Panc1 (cell line): Measurements from ENCODE around the gene SIGMAR1. TPM values are rescaled to one million over a fixed set of nuclear protein-coding genes. Genes with fewer than 3 reads are reported as not detected.

Source experiments
- ATAC-seq: fragments of 200-7000 bp; cut with Tn5 transposase; 2 replicates; pipeline ENCODE4 v1.9.1; 2020; ENCODE audit warnings: mild to moderate bottlenecking, moderate library complexity
- BruUV-seq: library from RNA; stranded (reverse); fragments of 400-500 nt; replicated peaks from 2 replicates; lab custom pipeline; 2021; lab: Mats Ljungman, UMichigan
- CTCF ChIA-PET: fragments of 300-600 bp; sonication (Branson Sonifier 250); formaldehyde crosslinking; loops from one replicate; lab custom pipeline; 2022; ENCODE audit warnings: antibody characterized with exemption; lab: Charles Lee
- POLR2A ChIA-PET: fragments of 300-600 bp; sonication (Branson Sonifier 250); formaldehyde crosslinking; loops from one replicate; lab custom pipeline; 2022; ENCODE audit warnings: antibody characterized with exemption; lab: Charles Lee
- DNase-seq: peaks from one replicate; pipeline ENCODE4 v3.0.0-alpha.2; 2010; ENCODE audit warnings: low read depth, low spot score
- H3K27ac ChIP-seq: 2 replicates; pipeline ENCODE4 v1.5.1; 2011; ENCODE audit warnings: mild to moderate bottlenecking, low read length, inconsistent platforms
- H3K27me3 ChIP-seq: fragments of 200-500 bp; sonication (Bioruptor generic); 2 replicates; pipeline ENCODE4 v1.6.0; 2014; ENCODE audit warnings: low read length, inconsistent platforms; ENCODE audit not compliant: control insufficient read depth, insufficient read depth
- H3K36me3 ChIP-seq: fragments of 200-500 bp; sonication (Bioruptor generic); 2 replicates; pipeline ENCODE4 v1.5.1; 2014; ENCODE audit warnings: inconsistent platforms, mild to moderate bottlenecking, low read length, moderate library complexity; ENCODE audit not compliant: control insufficient read depth, insufficient read depth
- H3K4me1 ChIP-seq: 2 replicates; pipeline ENCODE4 v1.5.1; 2011; ENCODE audit warnings: inconsistent platforms, mild to moderate bottlenecking, low read length, moderate library complexity; ENCODE audit not compliant: control insufficient read depth, insufficient read depth
- H3K4me3 ChIP-seq, 2 experiments: 2 replicates each; pipeline ENCODE4 v1.5.1; 2011 to 2012; ENCODE audit warnings: low read depth in 2 of 2, low read length in 2 of 2, mild to moderate bottlenecking in 2 of 2, inconsistent platforms in 1 of 2, moderate library complexity in 1 of 2
- H3K9me3 ChIP-seq: fragments of 200-500 bp; sonication (Bioruptor generic); 2 replicates; pipeline ENCODE4 v1.5.1; 2014; ENCODE audit warnings: low read depth, mild to moderate bottlenecking, inconsistent platforms, low read length, moderate library complexity; ENCODE audit not compliant: control insufficient read depth, insufficient read depth
- POLR2AphosphoS5 ChIP-seq: IDR thresholded peaks from 2 replicates; pipeline ENCODE4 v1.6.1; 2012; ENCODE audit warnings: mild to moderate bottlenecking, low read depth, low read length, moderate library complexity
- SIN3A ChIP-seq: IDR thresholded peaks from 2 replicates; pipeline ENCODE4 v1.6.1; 2012; ENCODE audit warnings: low read depth, mild to moderate bottlenecking, low read length, moderate library complexity, borderline replicate concordance; ENCODE audit not compliant: insufficient read depth
- TCF7L2 ChIP-seq: IDR thresholded peaks from 2 replicates; pipeline ENCODE4 v1.6.1; 2011; ENCODE audit warnings: mild to moderate bottlenecking, low read depth, low read length, inconsistent platforms
- in situ Hi-C: cut with HindIII; loops from 2 replicates; pipeline ENCODE4 v1.10.0; 2016; ENCODE audit warnings: low sequenced_read_pairs, low pct_unique_long_range_greater_than_20kb
- intact Hi-C: fragments of 100-400 bp; cut with micrococcal nuclease; formaldehyde crosslinking; loops from one replicate; pipeline ENCODE4 v1.10.0; 2022; ENCODE audit not compliant: unreplicated experiment
- total RNA-seq: library from RNA; stranded (reverse); gene quantifications from one replicate; pipeline ENCODE4 v1.2.1, GENCODE V29; 2021; ENCODE audit not compliant: unreplicated experiment
- TF ChIP-seq, protein P1 (sequence below): fragments of 450-650 bp; IDR thresholded peaks from 2 replicates; pipeline ENCODE4 v1.5.1; 2017; ENCODE audit warnings: mild to moderate bottlenecking
- TF ChIP-seq, protein P2 (sequence below), 2 experiments: IDR thresholded peaks; 2 replicates each; pipeline ENCODE4 v1.6.1; 2011 to 2012; ENCODE audit warnings: low read depth in 2 of 2, control low read depth in 1 of 2, low read length in 1 of 2, mild to moderate bottlenecking in 1 of 2, moderate library complexity in 1 of 2; ENCODE audit not compliant: insufficient read depth in 1 of 2

The SIGMAR1 gene
- total RNA-seq, 1 experiment from 2014 or later: 131 TPM

DNA sequence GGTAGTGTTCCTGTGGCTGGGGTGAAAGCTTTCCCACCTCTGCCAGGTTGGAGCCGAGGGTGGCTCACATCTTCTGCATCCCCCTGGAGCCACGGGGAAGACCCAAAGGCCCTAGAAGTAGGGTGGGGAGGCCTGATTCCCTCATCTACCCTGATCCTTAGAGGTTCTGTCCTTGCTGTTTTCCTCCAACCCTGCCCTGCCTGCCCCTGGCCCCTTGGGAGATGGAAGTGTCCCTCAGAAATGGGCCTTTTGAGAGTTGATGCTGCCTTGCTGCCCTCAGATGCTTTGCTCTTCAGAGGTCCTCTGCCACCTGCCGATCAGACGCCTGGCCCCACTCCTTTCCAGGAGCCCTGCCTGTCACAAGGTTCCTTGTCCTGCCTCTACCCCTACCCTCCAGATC lies 47.2 kb upstream of the SIGMAR1 start:
- in situ Hi-C loops (no loop called here), intact Hi-C loops (no loop called here)
- H3K27me3 ChIP-seq: no peaks in the 10 kb centered on the region
- no TSS peak for BruUV-seq
- H3K9me3 ChIP-seq: no peaks in the 10 kb centered on the region
- no peak overlapping the region for H3K27ac ChIP-seq
- no peak for TF ChIP-seq POLR2AphosphoS5
- TF ChIP-seq TCF7L2: no peak
- TF ChIP-seq, protein P1, sequence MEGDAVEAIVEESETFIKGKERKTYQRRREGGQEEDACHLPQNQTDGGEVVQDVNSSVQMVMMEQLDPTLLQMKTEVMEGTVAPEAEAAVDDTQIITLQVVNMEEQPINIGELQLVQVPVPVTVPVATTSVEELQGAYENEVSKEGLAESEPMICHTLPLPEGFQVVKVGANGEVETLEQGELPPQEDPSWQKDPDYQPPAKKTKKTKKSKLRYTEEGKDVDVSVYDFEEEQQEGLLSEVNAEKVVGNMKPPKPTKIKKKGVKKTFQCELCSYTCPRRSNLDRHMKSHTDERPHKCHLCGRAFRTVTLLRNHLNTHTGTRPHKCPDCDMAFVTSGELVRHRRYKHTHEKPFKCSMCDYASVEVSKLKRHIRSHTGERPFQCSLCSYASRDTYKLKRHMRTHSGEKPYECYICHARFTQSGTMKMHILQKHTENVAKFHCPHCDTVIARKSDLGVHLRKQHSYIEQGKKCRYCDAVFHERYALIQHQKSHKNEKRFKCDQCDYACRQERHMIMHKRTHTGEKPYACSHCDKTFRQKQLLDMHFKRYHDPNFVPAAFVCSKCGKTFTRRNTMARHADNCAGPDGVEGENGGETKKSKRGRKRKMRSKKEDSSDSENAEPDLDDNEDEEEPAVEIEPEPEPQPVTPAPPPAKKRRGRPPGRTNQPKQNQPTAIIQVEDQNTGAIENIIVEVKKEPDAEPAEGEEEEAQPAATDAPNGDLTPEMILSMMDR: no peak
- TF ChIP-seq SIN3A: no peak
- TF ChIP-seq, protein P2, sequence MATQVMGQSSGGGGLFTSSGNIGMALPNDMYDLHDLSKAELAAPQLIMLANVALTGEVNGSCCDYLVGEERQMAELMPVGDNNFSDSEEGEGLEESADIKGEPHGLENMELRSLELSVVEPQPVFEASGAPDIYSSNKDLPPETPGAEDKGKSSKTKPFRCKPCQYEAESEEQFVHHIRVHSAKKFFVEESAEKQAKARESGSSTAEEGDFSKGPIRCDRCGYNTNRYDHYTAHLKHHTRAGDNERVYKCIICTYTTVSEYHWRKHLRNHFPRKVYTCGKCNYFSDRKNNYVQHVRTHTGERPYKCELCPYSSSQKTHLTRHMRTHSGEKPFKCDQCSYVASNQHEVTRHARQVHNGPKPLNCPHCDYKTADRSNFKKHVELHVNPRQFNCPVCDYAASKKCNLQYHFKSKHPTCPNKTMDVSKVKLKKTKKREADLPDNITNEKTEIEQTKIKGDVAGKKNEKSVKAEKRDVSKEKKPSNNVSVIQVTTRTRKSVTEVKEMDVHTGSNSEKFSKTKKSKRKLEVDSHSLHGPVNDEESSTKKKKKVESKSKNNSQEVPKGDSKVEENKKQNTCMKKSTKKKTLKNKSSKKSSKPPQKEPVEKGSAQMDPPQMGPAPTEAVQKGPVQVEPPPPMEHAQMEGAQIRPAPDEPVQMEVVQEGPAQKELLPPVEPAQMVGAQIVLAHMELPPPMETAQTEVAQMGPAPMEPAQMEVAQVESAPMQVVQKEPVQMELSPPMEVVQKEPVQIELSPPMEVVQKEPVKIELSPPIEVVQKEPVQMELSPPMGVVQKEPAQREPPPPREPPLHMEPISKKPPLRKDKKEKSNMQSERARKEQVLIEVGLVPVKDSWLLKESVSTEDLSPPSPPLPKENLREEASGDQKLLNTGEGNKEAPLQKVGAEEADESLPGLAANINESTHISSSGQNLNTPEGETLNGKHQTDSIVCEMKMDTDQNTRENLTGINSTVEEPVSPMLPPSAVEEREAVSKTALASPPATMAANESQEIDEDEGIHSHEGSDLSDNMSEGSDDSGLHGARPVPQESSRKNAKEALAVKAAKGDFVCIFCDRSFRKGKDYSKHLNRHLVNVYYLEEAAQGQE (IDR thresholded peaks at IDR 0.05; ENCODE audit: insufficient read depth in 1 of 2, low read depth in 2 of 2, low read length in 1 of 2): no peak
- no peaks in the 10 kb centered on the region for H3K4me1 ChIP-seq
- ChIA-PET CTCF (interaction anchor here (1.1 to 2.9 kb wide), 2 partner anchors 18 to 75 kb away, joined by 3 to 10 read pairs; no protein-coding TSS in a partner anchor), POLR2A (no interaction called here)
- no peak overlapping the region for H3K4me3 ChIP-seq
- no peaks in the 10 kb centered on the region for H3K36me3 ChIP-seq
- DNase-seq (no peak), ATAC-seq (no peak)

DNA sequence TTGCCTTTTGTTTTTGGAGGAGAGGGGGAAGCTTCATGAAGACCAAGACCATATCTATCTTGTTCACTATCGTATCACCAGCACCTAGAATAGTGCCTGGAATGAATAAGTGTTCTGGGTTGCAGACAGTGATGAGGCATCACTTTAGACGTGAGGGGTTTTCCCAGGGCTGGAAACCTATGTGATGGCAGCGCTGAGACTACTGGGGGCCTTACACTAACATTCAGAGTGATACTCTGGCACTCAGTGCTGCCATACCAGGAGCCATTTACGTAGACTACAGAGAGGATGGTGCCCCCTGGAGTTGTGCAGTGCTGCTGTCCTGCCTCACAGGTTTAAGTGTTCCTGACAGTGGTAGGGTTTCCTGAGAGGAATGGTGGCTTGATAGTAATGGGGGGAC lies 46.6 kb upstream of the SIGMAR1 start:
- Histone ChIP-seq H3K4me1 (no peaks in the 10 kb centered on the region), H3K27ac (no peak overlapping the region), H3K4me3 (no peak overlapping the region), H3K27me3 (no peaks in the 10 kb centered on the region), H3K36me3 (no peaks in the 10 kb centered on the region), H3K9me3 (no peaks in the 10 kb centered on the region)
- ATAC-seq (no peak), DNase-seq (no peak)
- intact Hi-C loops: no loop called here
- TF ChIP-seq TCF7L2 (no peak), SIN3A (no peak), POLR2AphosphoS5 (no peak)
- TF ChIP-seq, protein P1: no peak
- TF ChIP-seq, protein P2 (IDR thresholded peaks at IDR 0.05; ENCODE audit: insufficient read depth in 1 of 2, low read depth in 2 of 2, low read length in 1 of 2): no peak
- in situ Hi-C loops: no loop called here
- BruUV-seq: no TSS peak
- ChIA-PET POLR2A (no interaction called here), CTCF (no interaction called here)
